Measurements from ENCODE around the gene BLCAP.
A peak's percentile ranks its signal among the peaks of the same experiment; 100 is the strongest.
"Not testable (repeated sequence)": the region's sequence is repeated elsewhere in the genome, so short reads cannot be mapped to it uniquely, and the experiment has no call there.

BLCAP gene

GRCh38 chr20:37556538-37556937 lies 28.9 kb upstream of the BLCAP start:
- DNase-seq (ENCODE audit: low read depth) = no peak

- DNase-seq (ENCODE audit: low read depth) = not testable (repeated sequence)
Measured at GRCh38 chr20:37554721-37555298, 27.1 kb upstream of the BLCAP start.

- DNase-seq (ENCODE audit: low read depth) = no peak
Measured at GRCh38 chr20:37552415-37552814, 24.7 kb upstream of the BLCAP start.

- not testable (repeated sequence) for DNase-seq (ENCODE audit: low read depth)
Measured at GRCh38 chr20:37551660-37552059, 24.0 kb upstream of the BLCAP start.

DNA sequence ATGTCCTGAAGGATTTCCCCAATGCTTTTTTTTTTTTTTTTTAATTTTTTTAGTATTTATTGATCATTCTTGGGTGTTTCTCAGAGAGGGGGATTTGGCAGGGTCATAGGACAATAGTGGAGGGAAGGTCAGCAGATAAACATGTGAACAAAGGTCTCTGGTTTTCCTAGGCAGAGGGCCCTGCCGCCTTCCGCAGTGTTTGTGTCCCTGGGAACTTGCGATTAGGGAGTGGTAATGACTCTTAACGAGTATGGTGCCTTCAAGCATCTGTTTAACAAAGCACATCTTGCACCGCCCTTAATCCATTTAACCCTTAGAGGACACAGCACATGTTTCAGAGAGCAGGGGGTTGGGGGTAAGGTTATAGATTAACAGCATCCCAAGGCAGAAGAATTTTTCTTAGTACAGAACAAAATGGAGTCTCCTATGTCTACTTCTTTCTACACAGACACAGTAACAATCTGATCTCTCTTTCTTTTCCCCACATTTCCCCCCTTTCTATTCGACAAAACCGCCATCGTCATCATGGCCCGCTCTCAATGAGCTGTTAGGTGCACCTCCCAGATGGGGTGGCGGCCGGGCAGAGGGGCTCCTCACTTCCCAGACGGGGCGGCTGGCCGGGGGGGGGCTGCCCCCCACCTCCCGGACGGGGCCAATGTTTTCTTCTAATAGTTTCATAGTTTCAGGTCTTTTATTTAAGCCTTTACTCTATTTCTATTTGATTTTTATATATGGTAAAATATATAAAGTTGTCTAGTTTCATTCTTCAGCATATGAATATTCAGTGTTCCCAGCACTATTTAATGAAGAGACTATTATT lies 22.6 kb upstream of the BLCAP start:
- not testable (repeated sequence) for DNase-seq (ENCODE audit: low read depth)

- no peak for DNase-seq (ENCODE audit: low read depth)
Measured at GRCh38 chr20:37547912-37548311, 20.2 kb upstream of the BLCAP start.

DNA sequence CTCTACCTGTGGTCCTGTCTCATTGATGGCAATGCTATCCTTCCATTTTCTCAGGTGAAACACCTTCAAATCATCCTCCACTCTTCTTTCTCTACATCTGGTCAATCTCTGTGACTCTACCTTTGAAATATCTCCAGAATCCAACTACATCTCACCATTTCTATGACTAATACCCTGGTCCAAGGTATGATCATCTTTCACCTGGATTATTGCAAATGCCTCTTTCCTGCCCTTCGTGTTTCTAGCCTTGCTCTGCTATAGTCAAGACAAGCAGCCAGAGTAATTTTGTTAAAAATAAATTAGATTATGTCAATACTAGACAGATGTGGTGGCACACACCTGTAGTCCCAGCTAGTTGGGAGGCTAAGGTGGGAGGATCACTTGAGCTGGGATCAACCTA lies 17.8 kb upstream of the BLCAP start:
- no peak for DNase-seq (ENCODE audit: low read depth)

DNA sequence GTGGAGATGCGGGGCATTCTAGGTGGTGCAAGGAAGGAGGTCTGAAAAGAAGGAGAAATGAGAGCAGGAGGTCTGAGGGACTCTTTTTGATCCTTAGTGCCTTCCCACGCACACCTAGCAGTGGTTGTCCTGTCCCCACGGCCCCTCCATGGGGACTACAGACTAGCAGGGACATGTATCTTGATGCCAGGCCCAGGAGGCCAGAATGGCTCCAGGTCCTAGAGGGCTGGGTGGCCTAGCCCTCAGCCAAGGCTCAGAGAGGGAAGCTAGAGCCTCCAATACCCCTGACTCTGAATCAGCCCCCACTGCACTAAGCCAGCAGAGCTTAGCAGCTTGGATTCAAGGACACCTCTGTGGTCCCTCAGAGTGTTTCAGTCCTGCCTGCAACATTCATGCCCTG lies 16.7 kb upstream of the BLCAP start:
- no peak for DNase-seq (ENCODE audit: low read depth)

GRCh38 chr20:37543828-37544227 lies 16.2 kb upstream of the BLCAP start:
- DNase-seq (ENCODE audit: low read depth) = no peak

GRCh38 chr20:37542281-37542680 lies 14.6 kb upstream of the BLCAP start:
- DNase-seq (ENCODE audit: low read depth) = no peak

- no peak for DNase-seq (ENCODE audit: low read depth)
Measured at GRCh38 chr20:37541326-37541725, 13.7 kb upstream of the BLCAP start.

GRCh38 chr20:37540838-37541237 lies 13.2 kb upstream of the BLCAP start:
- not testable (repeated sequence) for DNase-seq (ENCODE audit: low read depth)

GRCh38 chr20:37540001-37540400 lies 12.3 kb upstream of the BLCAP start:
- no peak for DNase-seq (ENCODE audit: low read depth)

DNA sequence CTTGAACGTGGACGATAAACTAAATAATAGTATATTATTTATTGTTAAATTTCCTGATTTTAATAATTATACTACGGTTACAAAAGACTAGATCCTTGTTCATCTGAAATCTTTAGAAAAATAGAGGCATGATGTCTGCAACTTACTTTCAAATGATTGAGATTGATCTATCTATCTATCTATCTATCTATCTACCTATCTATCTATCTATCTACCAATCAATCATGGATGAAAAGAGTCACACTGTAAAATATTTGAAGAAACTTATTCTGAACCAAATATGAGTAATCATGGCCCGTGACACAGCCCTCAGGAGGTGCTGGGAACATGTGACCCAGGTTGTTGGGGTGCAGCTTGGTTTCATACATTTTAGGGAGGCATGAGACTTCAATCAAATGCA lies 11.7 kb upstream of the BLCAP start:
- DNase-seq (ENCODE audit: low read depth) = no peak

- DNase-seq (ENCODE audit: low read depth) = no peak
Measured at GRCh38 chr20:37538003-37538402, 10.3 kb upstream of the BLCAP start.

- no peak for DNase-seq (ENCODE audit: low read depth)
Measured at GRCh38 chr20:37537505-37537904, 9.8 kb upstream of the BLCAP start.

- DNase-seq (ENCODE audit: low read depth) = no peak
Measured at GRCh38 chr20:37535443-37536132, 7.9 kb upstream of the BLCAP start.

GRCh38 chr20:37534401-37535157 lies 6.9 kb upstream of the BLCAP start:
- DNase-seq (ENCODE audit: low read depth) = peak; percentile 38

- no peak for DNase-seq (ENCODE audit: low read depth)
Measured at GRCh38 chr20:37533154-37533715, 5.6 kb upstream of the BLCAP start.

GRCh38 chr20:37531856-37532255 lies 4.2 kb upstream of the BLCAP start:
- DNase-seq (ENCODE audit: low read depth) = no peak

GRCh38 chr20:37530696-37531095 lies 3.0 kb upstream of the BLCAP start:
- DNase-seq (ENCODE audit: low read depth) = no peak

DNA sequence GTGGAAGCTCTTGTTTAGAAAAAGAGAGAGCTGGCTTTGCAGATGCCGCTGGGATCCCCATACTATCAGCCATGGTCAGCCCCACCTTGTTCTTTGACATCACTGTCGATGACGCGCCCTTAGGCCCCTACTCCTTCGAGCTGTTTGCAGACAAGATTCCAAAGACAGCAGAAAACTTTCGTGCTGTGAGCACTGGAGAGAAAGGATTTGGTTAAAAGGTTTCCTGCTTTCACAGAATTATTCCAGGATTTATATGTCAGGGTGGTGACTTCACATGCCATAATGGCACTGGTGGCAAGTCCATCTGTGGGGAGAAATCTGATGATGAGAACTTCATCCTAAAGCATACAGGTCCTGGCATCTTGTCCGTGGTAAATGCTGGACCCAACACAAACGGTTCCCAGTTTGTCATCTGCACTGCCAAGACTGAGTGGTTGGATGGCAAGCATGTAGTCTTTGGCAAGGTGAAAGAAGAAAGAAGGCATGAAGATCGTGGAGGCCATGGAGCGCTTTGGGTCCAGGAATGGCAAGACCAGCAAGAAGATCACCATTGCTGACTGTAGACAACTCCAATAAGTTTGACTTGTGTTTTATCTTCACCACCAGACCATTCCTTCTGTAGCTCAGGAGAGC lies 2.4 kb upstream of the BLCAP start:
- no peak for DNase-seq (ENCODE audit: low read depth)

Measured in activated T-cell treated with anti-CD3 and anti-CD28 coated beads for 24 hours (primary cell).